Sciatic nerve (tissue), 2 donors: ENCODE data around the gene PNN. TPM values are rescaled to one million over a fixed set of nuclear protein-coding genes. Genes with fewer than 3 reads are reported as not detected.
"Not testable (repeated sequence)": the region's sequence is repeated elsewhere in the genome, so short reads cannot be mapped to it uniquely, and the experiment has no call there.

Experiments
- ATAC-seq: fragments of 200-7000 bp; cut with Tn5 transposase; one replicate; pipeline ENCODE4 v1.9.1; 2020; ENCODE audit warnings: mild to moderate bottlenecking, moderate library complexity
- DNase-seq: peaks from one replicate; pipeline ENCODE4 v3.0.0-alpha.2; 2020; ENCODE audit warnings: low spot score
- intact Hi-C: fragments of 100-400 bp; cut with DNase I; formaldehyde crosslinking; loops from one replicate; pipeline ENCODE4 v1.14.2; 2022
- total RNA-seq: library from RNA; stranded (reverse); fragmentation: NEBNext Ultra II Directional; extraction: Animal tissue kit (Norgen Biotek cat#: 25700); gene quantifications from one replicate; pipeline ENCODE4 v1.2.1, GENCODE V29; 2021
- donor health status: DM: no; HTN: no; CAD: no.
- donor health status: DM: no; HTN: no; CAD: no.

Gene PNN
- total RNA-seq, 1 donor from 2014 or later = 71.9 TPM

DNA sequence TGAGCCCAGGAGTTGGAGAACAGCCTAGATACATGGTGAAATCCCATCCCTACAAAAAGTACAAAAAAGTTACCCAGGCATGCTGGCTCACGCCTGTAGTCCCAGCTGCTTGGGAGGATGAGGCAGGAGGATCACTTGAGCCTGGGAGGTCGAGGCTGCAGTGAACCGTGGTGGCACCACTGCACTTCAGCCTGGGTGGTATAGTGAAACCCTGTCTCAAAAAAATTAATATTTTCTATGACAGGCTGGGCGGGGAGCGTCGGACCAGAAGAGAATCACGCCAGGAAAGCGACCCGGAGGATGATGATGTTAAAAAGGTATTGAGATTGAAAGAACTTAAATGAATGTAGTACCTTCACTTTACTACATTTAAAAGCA is 2.1 kb downstream of the PNN start:
- no peak for DNase-seq
- intact Hi-C loops = no loop called here
- ATAC-seq = no peak

DNA sequence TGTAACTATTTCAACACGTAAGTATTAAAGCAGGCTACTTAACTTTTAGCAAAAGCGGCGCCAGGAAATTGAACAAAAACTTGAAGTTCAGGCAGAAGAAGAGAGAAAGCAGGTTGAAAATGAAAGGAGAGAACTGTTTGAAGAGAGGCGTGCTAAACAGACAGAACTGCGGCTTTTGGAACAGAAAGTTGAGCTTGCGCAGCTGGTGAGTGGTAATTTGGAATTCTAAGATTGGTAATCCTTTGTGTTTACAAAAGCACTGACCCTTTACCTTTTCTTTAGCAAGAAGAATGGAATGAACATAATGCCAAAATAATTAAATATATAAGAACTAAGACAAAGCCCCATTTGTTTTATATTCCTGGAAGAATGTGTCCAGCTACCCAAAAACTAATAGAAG is 4.0 kb downstream of the PNN start:
- no peak for ATAC-seq
- DNase-seq = no peak
- intact Hi-C loops = no loop called here

DNA sequence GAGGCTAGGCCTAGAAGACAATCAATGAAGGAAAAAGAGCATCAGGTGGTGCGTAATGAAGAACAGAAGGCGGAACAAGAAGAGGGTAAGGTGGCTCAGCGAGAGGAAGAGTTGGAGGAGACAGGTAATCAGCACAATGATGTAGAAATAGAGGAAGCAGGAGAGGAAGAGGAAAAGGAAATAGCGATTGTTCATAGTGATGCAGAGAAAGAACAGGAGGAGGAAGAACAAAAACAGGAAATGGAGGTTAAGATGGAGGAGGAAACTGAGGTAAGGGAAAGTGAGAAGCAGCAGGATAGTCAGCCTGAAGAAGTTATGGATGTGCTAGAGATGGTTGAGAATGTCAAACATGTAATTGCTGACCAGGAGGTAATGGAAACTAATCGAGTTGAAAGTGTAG is 5.5 kb downstream of the PNN start:
- no peak for DNase-seq
- intact Hi-C loops = no loop called here
- no peak for ATAC-seq

DNA sequence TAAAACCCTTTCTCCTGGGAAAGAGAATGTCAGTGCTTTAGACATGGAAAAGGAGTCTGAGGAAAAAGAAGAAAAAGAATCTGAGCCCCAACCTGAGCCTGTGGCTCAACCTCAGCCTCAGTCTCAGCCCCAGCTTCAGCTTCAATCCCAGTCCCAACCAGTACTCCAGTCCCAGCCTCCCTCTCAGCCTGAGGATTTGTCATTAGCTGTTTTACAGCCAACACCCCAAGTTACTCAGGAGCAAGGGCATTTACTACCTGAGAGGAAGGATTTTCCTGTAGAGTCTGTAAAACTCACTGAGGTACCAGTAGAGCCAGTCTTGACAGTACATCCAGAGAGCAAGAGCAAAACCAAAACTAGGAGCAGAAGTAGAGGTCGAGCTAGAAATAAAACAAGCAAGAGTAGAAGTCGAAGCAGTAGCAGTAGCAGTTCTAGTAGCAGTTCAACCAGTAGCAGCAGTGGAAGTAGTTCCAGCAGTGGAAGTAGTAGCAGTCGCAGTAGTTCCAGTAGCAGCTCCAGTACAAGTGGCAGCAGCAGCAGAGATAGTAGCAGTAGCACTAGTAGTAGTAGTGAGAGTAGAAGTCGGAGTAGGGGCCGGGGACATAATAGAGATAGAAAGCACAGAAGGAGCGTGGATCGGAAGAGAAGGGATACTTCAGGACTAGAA is 6.1 kb downstream of the PNN start:
- no peak for ATAC-seq
- intact Hi-C loops = no loop called here
- no peak for DNase-seq

DNA sequence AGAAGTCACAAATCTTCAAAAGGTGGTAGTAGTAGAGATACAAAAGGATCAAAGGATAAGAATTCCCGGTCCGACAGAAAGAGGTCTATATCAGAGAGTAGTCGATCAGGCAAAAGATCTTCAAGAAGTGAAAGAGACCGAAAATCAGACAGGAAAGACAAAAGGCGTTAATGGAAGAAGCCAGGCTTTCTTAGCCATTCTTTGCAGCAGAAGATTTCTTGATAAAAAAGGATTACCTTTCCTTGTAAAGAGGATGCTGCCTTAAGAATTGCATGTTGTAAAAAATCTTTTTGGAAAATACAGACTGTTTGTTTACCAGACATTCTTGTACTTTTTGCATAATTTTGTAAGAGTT is 6.6 kb downstream of the PNN start:
- ATAC-seq (no peak), DNase-seq (no peak)
- intact Hi-C loops = no loop called here

DNA sequence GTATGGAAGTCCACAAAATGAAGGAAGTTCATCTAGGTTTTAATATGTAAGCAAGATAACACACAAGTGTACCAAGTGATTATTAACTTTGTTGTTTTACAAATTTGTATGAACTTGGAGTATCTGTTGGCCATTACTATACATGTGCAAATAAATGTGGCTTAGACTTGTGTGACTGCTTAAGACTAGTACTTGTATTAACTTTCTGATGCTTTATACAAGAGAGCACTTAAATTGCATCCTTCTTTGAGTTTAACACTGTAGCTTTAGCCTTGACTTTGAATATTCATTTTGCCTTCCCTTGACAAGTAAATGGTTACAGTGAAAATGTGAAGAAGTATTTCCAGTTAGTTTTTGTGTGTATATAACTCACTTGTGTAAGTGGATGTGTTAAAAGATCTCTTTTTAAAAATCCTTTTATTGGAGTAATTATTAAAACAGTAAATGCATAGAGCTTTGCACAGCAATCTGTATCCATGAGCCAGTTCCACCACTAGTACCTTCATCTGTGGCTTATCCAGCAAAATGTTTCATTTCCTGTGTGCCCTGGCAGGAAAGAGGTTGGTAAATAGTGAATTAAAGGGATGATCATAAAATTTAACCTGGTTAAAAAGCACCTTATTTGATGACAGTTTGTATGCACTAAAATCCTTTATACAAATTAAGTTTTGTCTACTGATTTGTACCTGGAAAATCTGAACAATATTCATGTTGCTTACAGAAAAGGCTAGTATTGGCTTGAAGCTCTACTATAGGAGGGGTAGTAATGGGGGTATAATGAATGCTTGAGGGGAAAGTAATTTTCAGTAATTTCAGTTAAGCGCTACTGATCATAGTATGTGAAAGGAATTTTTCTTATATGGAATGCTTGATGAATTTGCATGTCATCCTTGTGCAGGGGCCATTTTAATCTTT is 8.0 kb downstream of the PNN start:
- DNase-seq = no peak
- no peak for ATAC-seq
- intact Hi-C loops = no loop called here

DNA sequence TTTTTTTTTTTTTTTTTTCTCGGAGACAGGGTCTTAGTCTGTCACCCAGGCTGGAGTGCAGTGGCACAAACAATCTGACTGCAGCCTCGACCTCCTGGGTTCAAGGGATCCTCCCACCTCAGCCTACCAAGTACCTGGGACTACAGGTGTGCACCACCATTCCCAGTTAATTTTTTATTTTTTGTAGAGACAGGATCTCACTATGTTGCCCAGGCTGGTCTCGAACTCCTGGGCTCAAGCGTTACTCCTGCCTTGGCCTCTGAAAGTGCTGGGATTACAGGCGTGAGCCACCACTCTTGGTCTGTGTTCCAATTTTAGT is 8.6 kb downstream of the PNN start:
- intact Hi-C loops, ATAC-seq: not testable (repeated sequence)

DNA sequence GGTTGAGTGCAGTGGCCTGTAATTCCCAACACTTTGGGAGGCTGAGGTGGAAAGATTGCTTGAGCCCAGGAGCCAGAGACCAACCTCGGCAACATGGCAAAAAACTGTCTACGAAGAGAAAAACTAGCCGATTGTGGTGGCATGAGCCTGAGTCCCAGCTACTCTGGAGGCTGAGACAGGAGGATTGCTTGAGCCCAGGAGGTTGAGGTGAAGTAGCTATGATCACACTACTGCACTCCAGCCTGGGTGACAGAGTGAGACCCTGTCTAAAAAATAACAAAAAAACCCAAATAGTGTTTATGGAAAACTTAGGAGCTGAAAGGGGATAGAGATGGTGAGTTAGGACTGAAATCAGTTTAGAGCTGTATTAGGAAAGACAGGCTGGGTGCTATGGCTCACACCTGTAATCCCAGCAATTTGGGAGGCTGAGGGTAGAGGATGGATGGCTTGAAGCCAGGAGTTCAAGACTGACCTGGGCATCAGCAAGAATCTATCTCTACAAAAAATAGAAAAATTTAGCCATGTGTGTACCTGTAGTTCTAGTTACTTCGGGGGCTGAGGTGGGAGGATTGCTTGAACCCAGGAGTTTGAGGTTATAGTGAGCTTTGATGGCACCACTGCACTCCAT is 9.7 kb downstream of the PNN start:
- intact Hi-C loops = no loop called here
- DNase-seq = no peak
- no peak for ATAC-seq

More for the DNA sequence above, 8.6 kb downstream of the PNN start:
- DNase-seq = not testable (repeated sequence)

DNA sequence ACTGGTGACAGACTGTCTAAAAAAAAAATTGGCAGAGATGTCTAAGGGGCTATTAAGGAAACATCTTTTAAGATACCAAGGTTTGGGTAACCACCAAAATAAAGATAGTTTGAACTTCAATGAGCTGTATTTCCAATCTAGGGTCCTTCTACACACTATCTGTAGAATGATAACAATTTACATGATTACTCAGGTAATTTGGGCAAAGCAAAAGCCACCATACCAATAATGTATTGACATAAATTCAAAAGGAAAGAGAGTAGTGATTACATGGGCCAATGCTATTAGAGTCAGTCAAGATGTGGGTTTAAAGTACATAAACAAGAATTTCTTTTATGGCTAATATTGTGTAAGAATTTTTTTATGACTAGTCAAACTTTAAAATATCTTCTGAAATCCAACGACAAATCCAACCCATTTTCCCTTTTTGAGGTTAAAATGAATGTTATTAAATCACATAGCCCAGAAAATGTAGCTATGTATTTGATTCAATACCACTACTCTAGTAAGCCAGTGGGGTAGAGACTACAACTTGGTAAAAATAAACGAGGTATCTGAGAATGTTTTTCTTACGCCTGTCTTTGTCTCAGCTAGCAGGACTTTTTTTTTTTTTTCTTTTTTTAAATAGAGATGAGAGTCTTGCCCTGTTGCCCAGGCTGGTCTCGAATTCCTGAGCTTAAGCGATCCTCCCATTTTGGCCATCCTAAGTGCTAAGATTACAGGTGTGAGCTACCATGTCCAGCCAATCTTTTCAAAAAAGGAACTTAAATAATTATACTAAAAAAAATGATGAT is 10.4 kb downstream of the PNN start:
- no peak for DNase-seq
- ATAC-seq = no peak
- intact Hi-C loops = no loop called here

DNA sequence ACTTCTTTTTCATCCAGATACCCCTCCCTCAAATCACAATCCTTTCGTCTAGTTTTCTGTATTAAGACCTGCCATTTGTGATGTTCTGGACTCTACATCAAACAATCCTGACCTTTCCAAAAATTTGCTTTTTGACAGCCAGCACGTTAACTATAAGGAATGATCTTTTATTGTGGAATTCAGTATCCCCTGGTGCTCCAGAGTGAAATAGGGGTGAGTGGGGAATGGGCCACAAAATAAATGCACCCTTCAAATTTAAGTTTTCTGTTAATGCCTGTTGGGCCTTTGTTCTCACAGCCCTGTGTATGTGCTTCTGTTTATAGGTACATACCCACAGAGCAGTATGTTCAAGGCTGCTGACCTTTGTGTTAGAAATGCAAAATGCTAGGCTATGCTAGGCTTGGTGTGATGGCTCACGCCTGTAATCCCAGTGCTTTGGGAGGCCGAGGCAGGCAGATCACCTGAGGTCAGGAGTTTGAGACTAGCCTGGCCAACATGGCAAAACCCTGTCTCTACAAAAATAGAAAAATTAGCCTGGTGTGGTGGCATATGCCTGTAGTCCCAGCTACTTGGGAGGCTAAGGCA is 12.0 kb downstream of the PNN start:
- no peak for DNase-seq
- intact Hi-C loops = no loop called here
- ATAC-seq = no peak

DNA sequence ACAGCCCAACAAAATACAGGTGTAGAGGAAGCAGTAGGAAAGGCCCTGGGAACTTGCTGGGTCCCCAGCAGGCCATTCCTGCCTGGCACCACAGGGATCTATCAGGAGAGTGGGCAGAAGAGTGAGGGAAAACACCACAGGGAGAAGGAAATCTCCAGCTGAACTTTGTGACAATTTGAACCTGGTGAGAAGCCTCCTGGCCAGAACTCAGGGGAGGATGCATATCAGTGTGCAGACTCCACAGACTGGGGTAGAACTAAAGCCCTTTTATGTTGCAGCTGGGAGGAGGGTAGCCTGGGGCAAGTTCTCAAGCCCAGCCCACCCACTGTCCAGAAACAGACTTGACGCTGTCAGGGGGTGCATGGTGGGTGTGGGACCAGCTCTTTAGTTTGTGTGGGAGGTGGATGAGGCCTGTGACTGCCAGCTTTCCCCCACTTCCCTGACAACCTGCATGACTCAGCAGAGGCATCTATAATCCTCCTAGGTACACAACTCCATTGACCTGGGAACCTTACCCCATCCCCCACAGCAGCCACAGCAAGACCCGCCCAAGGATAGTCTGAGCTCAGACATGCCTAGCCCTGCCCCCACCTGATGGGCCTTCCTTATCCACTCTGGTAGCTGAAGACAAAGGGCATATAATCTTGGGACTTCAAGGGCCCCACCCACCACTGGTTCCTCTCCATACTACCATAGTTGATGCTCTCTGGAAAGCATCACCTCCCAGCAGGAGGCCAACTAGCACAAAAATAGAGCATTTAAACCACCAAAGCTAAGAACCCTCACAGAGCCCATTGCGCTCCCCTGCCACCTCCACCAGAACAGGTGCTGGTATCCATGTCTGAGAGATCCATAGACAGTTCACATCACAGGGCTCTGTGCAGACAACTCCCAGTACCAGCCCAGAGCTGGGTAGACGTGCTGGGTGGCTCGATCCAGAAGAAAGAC is 28.9 kb downstream of the PNN start:
- intact Hi-C loops = no loop called here
- DNase-seq (no peak), ATAC-seq (no peak)

DNA sequence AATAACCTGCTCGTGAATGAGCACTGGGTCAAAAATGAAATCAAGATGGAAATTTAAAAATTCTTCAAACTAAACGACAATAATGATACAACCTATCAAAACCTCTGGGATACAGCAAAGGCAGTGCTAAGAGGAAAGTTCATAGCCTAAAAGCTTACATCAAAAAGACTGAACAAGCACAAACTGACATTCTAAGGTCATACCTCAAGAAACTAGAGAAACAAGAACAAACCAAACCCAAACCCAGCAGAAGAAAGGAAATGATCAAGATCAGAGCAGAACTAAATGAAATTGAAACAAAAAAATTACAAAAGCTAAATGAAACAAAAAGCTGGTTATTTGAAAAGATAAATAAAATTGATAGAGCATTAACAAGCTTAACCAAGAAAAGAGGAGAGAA is 32.4 kb downstream of the PNN start:
- DNase-seq, intact Hi-C loops, ATAC-seq: not testable (repeated sequence)

DNA sequence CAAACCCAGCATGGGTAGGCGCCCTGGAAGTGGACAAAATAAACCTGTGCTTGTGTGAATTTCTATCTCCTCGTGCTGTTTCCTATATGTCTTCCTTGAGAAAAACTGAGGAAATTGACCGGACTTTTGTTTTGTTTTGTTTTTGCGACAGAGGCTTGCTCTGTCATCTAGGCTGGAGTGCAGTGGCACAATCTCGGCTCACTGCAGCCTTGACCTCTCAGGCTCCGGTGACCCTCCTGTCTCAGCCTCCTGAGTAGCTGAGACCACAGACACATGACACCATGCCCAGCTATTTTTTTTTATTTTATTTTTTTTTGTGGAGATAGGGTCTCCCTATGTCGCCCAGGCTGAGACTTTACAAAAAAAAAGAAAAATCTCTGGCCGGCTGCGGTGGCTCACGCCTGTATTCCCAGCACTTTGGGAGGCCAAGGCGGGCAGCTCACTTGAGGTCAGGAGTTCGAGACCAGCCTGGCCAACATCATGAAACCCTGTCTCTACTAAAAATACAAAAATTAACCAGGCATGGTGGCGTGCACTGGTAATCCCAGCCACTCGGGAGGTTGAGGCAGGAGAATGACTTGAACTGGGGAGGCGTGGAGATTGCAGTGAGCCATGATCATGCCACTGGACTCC is 36.2 kb downstream of the PNN start:
- ATAC-seq = no peak
- no peak for DNase-seq
- intact Hi-C loops = no loop called here

DNA sequence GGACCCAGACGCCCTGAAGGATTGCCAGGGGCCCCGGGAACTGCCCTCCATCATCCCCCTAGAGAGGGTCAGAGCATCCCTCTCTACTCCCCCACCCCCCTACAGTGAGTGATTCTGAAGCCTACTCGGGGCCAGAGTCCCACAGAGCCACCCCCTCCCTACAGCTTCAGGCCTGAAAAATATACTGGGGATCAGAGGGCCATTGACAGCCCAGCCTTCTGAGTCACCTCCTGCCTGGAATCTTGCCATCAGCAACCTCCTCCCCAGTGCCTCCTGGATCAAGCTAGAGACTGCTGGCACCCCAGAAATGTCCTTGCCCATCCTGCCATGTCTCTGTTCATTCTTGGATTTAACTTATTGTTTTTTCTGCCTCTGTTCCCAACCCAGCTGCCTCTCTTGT is 37.0 kb downstream of the PNN start:
- DNase-seq = no peak
- ATAC-seq = no peak
- intact Hi-C loops = no loop called here

DNA sequence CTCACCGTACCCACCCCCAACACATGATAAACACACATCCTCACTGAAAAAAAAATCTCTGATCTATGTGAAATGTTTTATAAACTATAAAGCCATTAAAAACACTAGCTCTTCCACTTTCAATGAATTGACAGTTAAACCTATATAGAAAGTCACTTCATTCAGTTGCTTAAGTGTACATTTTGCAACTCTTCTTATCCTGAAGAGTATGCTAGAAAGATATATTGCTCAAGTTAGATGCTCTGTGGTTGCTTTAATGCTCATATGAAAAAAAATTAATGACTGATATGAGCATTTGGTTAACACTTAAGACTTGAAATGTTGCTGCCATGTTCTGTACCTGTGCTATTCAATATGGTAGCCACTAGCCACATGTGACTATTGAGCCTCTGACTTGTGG is 37.6 kb downstream of the PNN start:
- no peak for DNase-seq
- intact Hi-C loops = no loop called here
- ATAC-seq = no peak

DNA sequence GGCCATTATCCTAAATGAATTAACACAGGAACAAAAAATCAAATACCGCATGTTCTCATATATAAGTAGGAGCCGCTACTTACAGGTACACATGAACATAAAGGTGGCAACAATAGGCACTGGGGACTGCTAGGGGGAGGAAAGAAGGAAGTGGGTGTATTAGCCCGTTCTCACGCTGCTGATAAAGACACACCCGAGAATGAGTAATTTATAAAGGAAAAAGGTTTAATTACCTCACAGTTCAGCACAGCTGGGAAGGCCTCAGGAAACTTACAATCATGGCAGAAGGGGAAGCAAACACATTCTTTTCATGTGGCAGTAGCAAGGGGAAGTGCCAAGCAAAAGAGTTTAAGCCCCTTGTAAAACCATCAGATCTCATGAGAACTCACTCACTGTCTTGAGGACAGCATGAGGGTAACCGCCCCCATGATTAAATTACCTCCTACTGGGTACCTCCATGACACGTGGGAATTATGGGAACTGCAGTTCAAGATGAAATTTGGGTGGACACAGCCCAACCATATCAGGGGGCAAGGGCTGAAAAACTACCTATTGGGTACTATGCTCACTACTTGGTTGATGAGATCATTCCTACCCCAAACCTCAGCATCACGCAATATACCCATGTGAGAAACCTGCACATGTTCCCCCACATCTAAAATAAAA is 42.3 kb downstream of the PNN start:
- intact Hi-C loops = no loop called here
- no peak for ATAC-seq
- DNase-seq = no peak

DNA sequence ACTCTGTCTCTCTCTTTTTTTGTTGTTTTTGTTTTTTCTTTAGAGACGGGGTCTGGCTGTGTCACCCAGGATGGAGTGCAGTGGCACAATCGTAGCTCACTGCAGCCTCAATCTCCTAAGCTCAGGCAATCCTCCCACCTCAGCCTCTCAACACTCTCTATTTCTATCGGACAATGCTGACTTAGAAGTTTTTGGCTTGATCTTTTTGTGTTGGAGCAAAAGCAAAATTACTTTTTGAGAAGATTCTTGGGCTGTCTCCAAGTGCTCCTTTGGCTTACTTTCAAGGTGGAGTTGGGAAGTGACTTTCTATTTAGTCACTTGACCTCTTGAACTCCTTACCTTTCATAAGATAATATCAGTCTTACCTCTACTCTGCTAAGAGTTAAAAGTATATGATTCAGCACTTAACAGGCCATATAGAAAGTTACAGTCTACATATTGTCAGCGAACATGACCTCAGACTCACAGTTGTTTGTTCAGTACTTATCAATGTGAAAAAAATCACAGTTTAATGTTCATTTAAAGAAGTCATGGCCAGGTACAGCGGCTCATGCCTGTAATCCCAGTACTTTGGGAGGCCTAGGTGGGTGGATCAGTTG is 43.2 kb downstream of the PNN start:
- ATAC-seq (no peak), DNase-seq (no peak)
- intact Hi-C loops = no loop called here
